Activated T-cell treated with anti-CD3 and anti-CD28 coated beads for 4 hours (primary cell): ENCODE results near the gene RNU5B-1.
A peak's percentile ranks its signal among the peaks of the same experiment; 100 is the strongest.

ENCODE experiments used
- DNase-seq: peaks from one replicate; pipeline ENCODE4 v3.0.0-alpha.2; 2020

The RNU5B-1 gene

GRCh38 chr15:65289261-65289854 is 15.1 kb upstream of the RNU5B-1 start:
- DNase-seq: no peak

- DNase-seq: no peak
Measured at GRCh38 chr15:65290228-65290627, 14.2 kb upstream of the RNU5B-1 start.

GRCh38 chr15:65292938-65293518 is 11.4 kb upstream of the RNU5B-1 start:
- DNase-seq: no peak

GRCh38 chr15:65298731-65299130 is 5.7 kb upstream of the RNU5B-1 start:
- no peak for DNase-seq

- no peak for DNase-seq
Measured at GRCh38 chr15:65300924-65301441, 3.5 kb upstream of the RNU5B-1 start.

GRCh38 chr15:65302061-65302460 is 2.4 kb upstream of the RNU5B-1 start:
- DNase-seq: no peak

GRCh38 chr15:65303687-65304380 is 643 bp upstream of the RNU5B-1 start:
- no peak for DNase-seq

GRCh38 chr15:65305150-65305758 is 777 bp downstream of the RNU5B-1 start:
- DNase-seq: no peak

GRCh38 chr15:65305776-65306175 is 1.3 kb downstream of the RNU5B-1 start:
- no peak for DNase-seq

- DNase-seq: no peak
Measured at GRCh38 chr15:65306551-65306950, 2.1 kb downstream of the RNU5B-1 start.

- DNase-seq: no peak
Measured at GRCh38 chr15:65307978-65308377, 3.5 kb downstream of the RNU5B-1 start.

- DNase-seq: no peak
Measured at GRCh38 chr15:65309882-65310418, 5.5 kb downstream of the RNU5B-1 start.

- DNase-seq: no peak
Measured at GRCh38 chr15:65310431-65311137, 6.1 kb downstream of the RNU5B-1 start.

- no peak for DNase-seq
Measured at GRCh38 chr15:65311760-65312159, 7.3 kb downstream of the RNU5B-1 start.

- no peak for DNase-seq
Measured at GRCh38 chr15:65312400-65312916, 8.0 kb downstream of the RNU5B-1 start.

- DNase-seq: peak; percentile 73
Measured at GRCh38 chr15:65318870-65319356, 14.4 kb downstream of the RNU5B-1 start.

GRCh38 chr15:65323071-65323511 is 18.6 kb downstream of the RNU5B-1 start:
- no peak for DNase-seq

- no peak for DNase-seq
Measured at GRCh38 chr15:65326117-65326526, 21.6 kb downstream of the RNU5B-1 start.

GRCh38 chr15:65326818-65327217 is 22.3 kb downstream of the RNU5B-1 start:
- no peak for DNase-seq

GRCh38 chr15:65327651-65328393 is 23.3 kb downstream of the RNU5B-1 start:
- DNase-seq: no peak

GRCh38 chr15:65328506-65329287 is 24.2 kb downstream of the RNU5B-1 start:
- DNase-seq: no peak
